Osteocyte (in vitro differentiated cells): ENCODE data around the gene PREP. TPM values are rescaled to one million over a fixed set of nuclear protein-coding genes. Genes with fewer than 3 reads are reported as not detected.

Source experiments
- DNase-seq: peaks from one replicate; pipeline ENCODE4 v3.0.0; 2021; ENCODE audit warnings: mixed read lengths; ENCODE audit not compliant: unreplicated experiment; ENCODE audit errors: extremely low spot score
- H3K27ac Mint-ChIP-seq: one replicate; pipeline ENCODE4 v1.8.0; 2021; ENCODE audit warnings: mild to moderate bottlenecking, mixed read lengths; ENCODE audit not compliant: unreplicated experiment
- H3K27me3 Mint-ChIP-seq: one replicate; pipeline ENCODE4 v1.8.0; 2021; ENCODE audit warnings: mixed read lengths; ENCODE audit not compliant: unreplicated experiment
- H3K36me3 Mint-ChIP-seq: one replicate; pipeline ENCODE4 v1.8.0; 2021; ENCODE audit warnings: mixed read lengths; ENCODE audit not compliant: unreplicated experiment
- H3K4me1 Mint-ChIP-seq: one replicate; pipeline ENCODE4 v1.8.0; 2021; ENCODE audit warnings: mixed read lengths; ENCODE audit not compliant: unreplicated experiment
- H3K4me3 Mint-ChIP-seq: one replicate; pipeline ENCODE4 v1.8.0; 2021; ENCODE audit warnings: mild to moderate bottlenecking, moderate library complexity, mixed read lengths; ENCODE audit not compliant: unreplicated experiment
- H3K9me3 Mint-ChIP-seq: one replicate; pipeline ENCODE4 v1.8.0; 2021; ENCODE audit warnings: mixed read lengths; ENCODE audit not compliant: unreplicated experiment
- CTCF ChIP-seq: fragments of 200-600 bp; sonication (generic); IDR thresholded peaks from 2 replicates; pipeline ENCODE4 v1.5.0; 2021; ENCODE audit warnings: antibody characterized with exemption, mild to moderate bottlenecking, moderate library complexity
- total RNA-seq: library from RNA; stranded (reverse); gene quantifications from 2 replicates; pipeline ENCODE4 v1.2.1, GENCODE V29; 2021

The PREP gene
- total RNA-seq, 1 donor from 2014 or later, result 36.9 TPM

- no peak for DNase-seq
- Mint-ChIP-seq H3K4me3 (no peak overlapping the region), H3K27me3 (peaks cover 33% of the 10 kb centered on the region), H3K36me3 (peaks cover 3% of the 10 kb centered on the region), H3K27ac (no peak overlapping the region), H3K9me3 (peaks cover 37% of the 10 kb centered on the region), H3K4me1 (no peaks in the 10 kb centered on the region)
- no peak for TF ChIP-seq CTCF
Observed at GRCh38 chr6:105409734-105410133, 6.9 kb upstream of the PREP start.

- no peak for TF ChIP-seq CTCF
- H3K36me3 Mint-ChIP-seq, result no peaks in the 10 kb centered on the region
- H3K4me3 Mint-ChIP-seq, result peak overlapping the region; percentile 92
- no peaks in the 10 kb centered on the region for H3K27me3 Mint-ChIP-seq
- H3K27ac Mint-ChIP-seq, result peak overlapping the region; percentile 77
- no peaks in the 10 kb centered on the region for H3K9me3 Mint-ChIP-seq
- H3K4me1 Mint-ChIP-seq, result peaks cover 30% of the 10 kb centered on the region
- DNase-seq, result no peak
Observed at GRCh38 chr6:105402090-105402938, 568 bp downstream of the PREP start.

GRCh38 chr6:105401247-105402089 is 1.4 kb downstream of the PREP start:
- Mint-ChIP-seq H3K27ac (peak overlapping the region; percentile 77), H3K36me3 (peaks cover 2% of the 10 kb centered on the region), H3K27me3 (no peaks in the 10 kb centered on the region), H3K4me1 (peaks cover 30% of the 10 kb centered on the region), H3K9me3 (no peaks in the 10 kb centered on the region), H3K4me3 (peak overlapping the region; percentile 92)
- DNase-seq, result no peak
- no peak for TF ChIP-seq CTCF

- Mint-ChIP-seq H3K4me3 (no peak overlapping the region), H3K9me3 (no peaks in the 10 kb centered on the region), H3K36me3 (peaks cover 9% of the 10 kb centered on the region), H3K4me1 (peaks cover 30% of the 10 kb centered on the region), H3K27ac (no peak overlapping the region), H3K27me3 (no peaks in the 10 kb centered on the region)
- no peak for TF ChIP-seq CTCF
- DNase-seq, result no peak
Observed at GRCh38 chr6:105400501-105400900, 2.4 kb downstream of the PREP start.

GRCh38 chr6:105398859-105399258 is 4.0 kb downstream of the PREP start:
- H3K4me1 Mint-ChIP-seq, result peaks cover 25% of the 10 kb centered on the region
- no peak overlapping the region for H3K27ac Mint-ChIP-seq
- H3K9me3 Mint-ChIP-seq, result no peaks in the 10 kb centered on the region
- no peak overlapping the region for H3K4me3 Mint-ChIP-seq
- no peaks in the 10 kb centered on the region for H3K27me3 Mint-ChIP-seq
- TF ChIP-seq CTCF, result no peak
- no peak for DNase-seq
- H3K36me3 Mint-ChIP-seq, result peaks cover 11% of the 10 kb centered on the region
